ENCODE measurements around the gene IL1RL1.

The IL1RL1 gene

GRCh38 chr2:102337012-102337411 lies 25.6 kb downstream of the IL1RL1 start:
- DNase-seq = no peak

- no peak for DNase-seq
Observed at GRCh38 chr2:102337481-102338386, 26.4 kb downstream of the IL1RL1 start.

- DNase-seq = no peak
Observed at GRCh38 chr2:102340778-102341177, 29.4 kb downstream of the IL1RL1 start.

DNA sequence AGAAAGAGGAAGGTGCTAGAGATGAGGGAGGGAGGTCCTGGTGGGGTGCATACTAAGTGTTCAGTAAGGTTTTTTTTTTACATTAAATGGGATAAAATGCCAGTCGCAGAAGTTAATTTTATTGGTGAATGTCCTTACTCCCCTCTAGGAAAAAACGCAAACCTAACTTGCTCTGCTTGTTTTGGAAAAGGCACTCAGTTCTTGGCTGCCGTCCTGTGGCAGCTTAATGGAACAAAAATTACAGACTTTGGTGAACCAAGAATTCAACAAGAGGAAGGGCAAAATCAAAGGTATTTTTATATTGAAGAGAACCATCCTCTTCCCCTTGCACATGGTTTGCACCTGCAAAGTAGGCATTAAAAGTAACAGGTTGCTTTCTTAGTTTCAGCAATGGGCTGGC lies 31.5 kb downstream of the IL1RL1 start:
- DNase-seq = no peak

GRCh38 chr2:102344397-102344796 lies 33.0 kb downstream of the IL1RL1 start:
- DNase-seq = no peak

DNA sequence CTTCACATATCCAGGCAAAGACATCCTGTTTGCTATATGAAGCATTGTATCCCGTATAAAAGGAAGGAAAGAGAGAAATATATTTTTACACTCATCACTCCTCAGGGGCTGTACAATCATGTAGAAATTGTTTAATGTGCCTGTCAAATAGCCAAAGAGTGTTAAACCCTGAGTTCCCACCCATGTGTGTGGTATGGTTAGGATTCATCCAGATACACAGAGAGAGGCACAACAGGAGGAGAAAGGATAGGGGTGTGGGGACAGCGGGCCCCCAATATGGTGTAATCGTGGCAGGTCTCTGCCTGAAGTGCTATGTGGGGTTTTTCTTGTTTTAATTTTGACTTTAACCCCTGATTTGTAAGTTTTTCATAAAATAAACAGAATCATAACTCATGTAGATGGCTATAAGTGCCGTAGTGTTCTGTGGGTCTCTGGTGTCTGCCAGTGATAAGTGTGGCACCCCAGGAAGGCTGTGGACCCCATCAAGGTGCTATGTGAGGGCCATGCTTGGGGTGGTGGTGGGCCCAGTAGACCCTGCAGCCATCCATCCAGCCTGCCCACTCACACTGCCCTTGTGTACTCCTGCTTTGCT lies 34.1 kb downstream of the IL1RL1 start:
- DNase-seq = no peak

- no peak for DNase-seq
Observed at GRCh38 chr2:102346381-102347130, 35.2 kb downstream of the IL1RL1 start.

- DNase-seq = no peak
Observed at GRCh38 chr2:102350137-102350793, 38.9 kb downstream of the IL1RL1 start.

- DNase-seq = no peak
Observed at GRCh38 chr2:102355526-102356380, 44.4 kb downstream of the IL1RL1 start, which contains the start of gene IL18R1. Gene IL18R1, plus strand, starts transcription at chr2:102355796. Its CDS starts 6,865 bp downstream, at chr2:102362661.

DNA sequence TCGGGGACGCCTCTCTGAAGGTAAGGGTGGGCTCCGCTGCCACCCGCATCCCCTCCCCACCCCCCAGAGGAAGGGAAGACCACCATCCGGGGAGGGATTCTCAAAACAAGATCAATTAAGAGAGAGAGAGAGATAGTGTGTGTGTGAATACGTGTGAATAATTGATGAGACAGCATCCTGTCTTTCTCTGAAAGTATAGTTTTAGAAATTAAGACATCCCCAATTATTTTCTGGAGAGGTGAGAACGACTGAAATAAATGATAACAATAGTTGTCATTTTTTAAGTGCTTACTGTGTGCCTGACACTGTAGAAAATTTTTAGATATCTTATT lies 45.0 kb downstream of the IL1RL1 start:
- no peak for DNase-seq

DNA sequence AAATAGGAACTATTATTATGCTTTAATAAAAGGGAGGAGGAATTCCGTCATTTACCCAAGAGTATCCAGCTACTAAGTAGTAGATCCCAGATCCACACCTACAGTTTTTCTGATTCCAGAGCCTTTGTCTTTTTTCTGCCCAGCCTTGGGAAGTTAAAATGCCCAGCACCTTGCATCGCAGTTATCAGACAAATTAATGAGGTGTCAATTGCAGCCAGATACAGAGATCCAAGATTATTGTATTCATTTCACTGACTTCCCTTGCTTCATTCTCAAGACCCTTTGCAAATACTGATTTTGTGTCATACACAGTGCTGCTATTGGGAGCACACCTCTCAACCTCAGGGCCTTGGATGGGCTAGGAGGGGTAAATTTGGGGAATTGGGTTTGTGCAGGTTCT lies 45.4 kb downstream of the IL1RL1 start:
- no peak for DNase-seq

DNA sequence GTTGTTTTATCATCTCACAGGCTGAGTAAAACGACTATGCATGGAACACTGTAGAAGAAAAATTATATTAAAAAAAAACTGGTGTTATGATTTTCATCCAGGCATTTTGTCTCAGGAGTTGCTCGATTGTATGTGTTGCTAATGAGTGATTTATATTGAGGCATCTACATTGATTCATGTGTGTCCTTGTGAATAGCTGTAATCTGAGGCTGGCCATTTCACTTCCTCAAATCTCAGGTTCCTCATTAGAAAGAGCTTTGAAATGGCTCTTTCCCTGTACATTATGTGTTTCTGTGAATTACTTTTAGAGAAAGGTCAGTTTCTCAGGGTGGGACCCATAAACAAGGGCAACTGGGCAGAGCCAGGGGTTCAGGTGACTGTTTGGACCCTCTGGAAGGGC lies 46.6 kb downstream of the IL1RL1 start:
- no peak for DNase-seq

DNA sequence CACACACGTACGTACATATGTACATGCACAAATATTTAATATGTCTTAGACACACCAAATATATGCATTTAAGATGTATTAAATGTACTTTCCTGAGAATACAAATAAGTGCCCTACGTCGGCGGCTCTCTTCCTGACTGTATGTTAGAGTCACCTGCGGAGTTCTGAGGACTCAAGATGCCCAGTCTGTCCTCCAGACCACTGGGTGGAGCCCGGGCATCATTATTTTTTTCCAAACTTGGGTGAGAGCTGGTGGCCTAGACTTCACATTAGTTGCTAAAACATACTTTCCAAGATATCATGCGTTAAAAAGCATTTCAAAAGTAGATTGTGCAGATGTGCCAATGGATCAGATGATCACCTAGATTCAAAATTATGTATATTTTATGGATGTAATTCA lies 47.1 kb downstream of the IL1RL1 start:
- DNase-seq = no peak

DNA sequence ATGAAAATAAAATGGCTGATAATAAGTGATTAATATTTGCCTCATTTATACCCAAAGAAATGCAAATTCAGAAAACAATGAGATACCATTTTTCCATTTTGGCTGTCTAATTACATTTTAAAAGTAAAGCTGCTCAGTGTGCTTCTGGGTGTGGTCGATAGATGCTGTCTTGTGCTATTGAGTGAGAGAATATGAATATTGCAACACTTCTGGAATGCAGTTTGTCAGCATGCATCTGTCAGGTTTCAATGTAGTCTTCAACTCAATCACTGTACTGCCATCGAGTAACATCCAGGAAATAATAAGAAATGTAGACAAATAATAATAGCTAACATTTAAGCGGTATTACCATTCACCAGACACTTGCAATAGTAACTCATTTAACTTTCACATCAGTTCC lies 48.2 kb downstream of the IL1RL1 start:
- DNase-seq = no peak

DNA sequence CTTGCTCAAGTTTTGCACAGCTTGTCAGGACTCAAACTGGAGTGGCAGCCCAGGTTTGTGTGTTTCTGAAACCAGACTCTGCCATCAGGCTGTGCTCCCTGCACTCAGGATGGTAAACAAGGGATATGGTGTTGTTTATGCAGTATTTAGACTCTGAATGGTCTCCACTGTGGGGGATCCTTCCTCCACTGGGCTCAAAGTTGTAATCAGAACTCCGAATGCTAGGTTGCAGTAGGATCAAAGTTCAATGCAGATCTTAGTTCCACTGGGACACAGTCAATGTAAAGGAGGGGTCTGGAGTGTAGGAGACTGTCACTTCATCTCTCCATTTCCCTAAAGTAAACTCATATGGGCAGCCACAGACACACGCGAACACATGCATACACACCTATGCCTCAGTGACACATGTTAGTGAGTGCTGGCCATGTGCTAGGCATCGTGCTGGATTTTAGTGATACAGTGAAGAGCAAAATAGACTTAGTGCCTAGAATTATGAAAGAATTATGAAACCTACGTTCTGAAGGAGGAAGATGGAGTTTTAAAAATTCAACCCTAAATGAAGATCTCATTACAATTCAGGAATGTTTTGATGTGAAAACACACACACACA lies 50.4 kb downstream of the IL1RL1 start:
- no peak for DNase-seq

DNA sequence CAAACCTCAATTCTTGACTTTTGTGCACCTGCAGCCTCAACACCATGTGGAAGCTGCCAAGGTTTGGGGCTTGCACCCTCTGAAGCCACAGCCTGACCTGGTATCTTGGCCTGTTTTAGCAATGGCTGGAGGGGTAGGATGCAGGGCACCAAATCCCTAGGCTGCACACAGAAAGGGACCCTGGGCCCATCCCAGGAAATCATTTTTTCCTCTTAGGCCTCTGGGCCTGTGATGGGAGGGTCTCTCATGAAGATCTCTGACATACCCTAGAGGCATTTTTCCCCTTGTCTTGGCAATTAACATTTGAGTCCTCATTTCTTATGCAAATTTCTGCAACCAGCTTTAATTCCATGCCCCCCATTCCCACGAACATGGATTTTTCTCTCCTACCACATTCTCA lies 54.4 kb downstream of the IL1RL1 start:
- no peak for DNase-seq

- DNase-seq = no peak
Observed at GRCh38 chr2:102366406-102367112, 55.2 kb downstream of the IL1RL1 start.

GRCh38 chr2:102367331-102367971 lies 56.1 kb downstream of the IL1RL1 start:
- DNase-seq = no peak

GRCh38 chr2:102368461-102369109 lies 57.2 kb downstream of the IL1RL1 start:
- DNase-seq = no peak

DNA sequence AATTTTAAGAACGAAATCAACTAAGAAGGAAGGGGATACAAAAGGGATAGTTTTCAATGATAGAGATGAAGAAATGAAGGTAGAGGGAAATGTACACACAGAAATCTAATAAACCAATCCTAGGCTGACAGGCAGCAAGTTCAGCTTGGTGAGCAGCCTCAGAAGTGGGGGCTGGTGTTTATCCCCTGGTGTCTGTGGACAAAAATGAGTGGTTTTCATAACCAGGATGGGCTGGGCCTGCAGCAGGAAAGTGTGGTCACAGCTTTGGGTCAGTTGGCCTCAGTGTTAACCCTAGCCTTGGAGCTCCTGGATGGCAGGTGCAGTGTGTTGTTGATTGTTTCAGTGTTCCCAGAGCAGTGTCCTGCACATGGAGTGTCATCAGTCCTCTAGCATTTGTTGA lies 58.5 kb downstream of the IL1RL1 start:
- DNase-seq = no peak

Data from NCI-H1694 (cell line).